ENCODE data around the gene TEF.

TEF gene

DNA sequence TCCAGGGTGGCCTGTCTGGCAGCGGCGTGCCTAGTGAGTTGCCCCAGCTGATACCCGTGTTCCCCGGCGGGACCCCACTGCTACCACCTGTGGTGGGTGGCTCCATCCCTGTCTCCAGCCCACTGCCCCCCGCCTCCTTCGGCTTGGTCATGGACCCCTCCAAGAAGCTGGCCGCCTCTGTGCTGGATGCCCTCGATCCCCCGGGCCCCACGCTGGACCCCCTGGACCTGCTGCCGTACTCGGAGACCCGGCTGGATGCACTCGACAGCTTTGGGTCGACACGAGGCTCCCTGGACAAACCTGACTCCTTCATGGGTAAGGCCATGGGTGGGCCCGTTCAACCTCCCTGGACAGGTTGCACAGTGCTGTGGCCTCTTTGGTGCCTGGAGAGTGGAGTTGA is 41.9 kb upstream of the TEF start:
- no peak overlapping the region for H3K4me3 ChIP-seq
- no peak overlapping the region for H3K27ac ChIP-seq
- TF ChIP-seq, protein P1, sequence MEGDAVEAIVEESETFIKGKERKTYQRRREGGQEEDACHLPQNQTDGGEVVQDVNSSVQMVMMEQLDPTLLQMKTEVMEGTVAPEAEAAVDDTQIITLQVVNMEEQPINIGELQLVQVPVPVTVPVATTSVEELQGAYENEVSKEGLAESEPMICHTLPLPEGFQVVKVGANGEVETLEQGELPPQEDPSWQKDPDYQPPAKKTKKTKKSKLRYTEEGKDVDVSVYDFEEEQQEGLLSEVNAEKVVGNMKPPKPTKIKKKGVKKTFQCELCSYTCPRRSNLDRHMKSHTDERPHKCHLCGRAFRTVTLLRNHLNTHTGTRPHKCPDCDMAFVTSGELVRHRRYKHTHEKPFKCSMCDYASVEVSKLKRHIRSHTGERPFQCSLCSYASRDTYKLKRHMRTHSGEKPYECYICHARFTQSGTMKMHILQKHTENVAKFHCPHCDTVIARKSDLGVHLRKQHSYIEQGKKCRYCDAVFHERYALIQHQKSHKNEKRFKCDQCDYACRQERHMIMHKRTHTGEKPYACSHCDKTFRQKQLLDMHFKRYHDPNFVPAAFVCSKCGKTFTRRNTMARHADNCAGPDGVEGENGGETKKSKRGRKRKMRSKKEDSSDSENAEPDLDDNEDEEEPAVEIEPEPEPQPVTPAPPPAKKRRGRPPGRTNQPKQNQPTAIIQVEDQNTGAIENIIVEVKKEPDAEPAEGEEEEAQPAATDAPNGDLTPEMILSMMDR (IDR thresholded peaks at IDR 0.05), result no peak
- no peak for DNase-seq (ENCODE audit: low spot score)

DNA sequence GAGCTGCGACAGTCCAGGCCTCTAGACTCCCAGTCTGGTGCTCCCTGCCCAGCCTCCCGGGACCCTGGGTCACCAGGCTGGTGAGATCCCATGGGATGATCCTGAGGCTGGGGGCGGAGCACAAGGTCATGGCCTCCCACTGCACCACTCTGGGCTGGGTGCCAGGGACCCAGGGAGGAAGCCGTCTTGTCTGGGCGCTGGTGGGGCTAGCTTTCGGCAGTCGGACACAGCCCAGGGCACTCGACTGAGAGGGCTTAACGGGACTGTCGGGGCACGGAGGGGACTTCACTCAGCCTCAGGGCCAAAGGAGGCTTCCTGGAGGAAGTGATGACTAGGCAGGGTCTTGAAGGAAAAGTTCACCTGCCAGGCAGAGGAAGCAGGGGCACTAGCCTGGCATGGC is 41.4 kb upstream of the TEF start:
- TF ChIP-seq, protein P1 (IDR thresholded peaks at IDR 0.05), result no peak
- Histone ChIP-seq H3K27ac (no peak overlapping the region), H3K4me3 (no peak overlapping the region)
- DNase-seq (ENCODE audit: low spot score), result no peak

DNA sequence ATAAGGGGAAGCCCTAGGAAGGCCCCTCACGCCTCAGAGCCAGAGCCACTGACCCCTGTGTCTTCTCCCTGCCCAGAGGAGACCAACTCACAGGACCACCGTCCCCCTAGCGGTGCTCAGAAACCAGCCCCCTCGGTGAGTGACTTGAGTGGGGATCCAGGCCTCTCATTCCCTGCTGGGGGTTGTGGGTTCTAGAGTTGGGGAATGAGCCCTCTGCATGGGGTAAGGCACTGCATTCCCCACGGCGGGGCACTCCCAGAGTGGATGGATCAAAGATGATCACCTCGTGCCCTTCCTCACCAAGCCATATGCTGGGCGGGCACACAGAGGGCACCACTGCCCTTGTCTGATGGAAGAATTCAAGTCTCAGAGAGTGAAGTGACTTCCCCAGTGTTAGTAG is 40.7 kb upstream of the TEF start:
- no peak for DNase-seq (ENCODE audit: low spot score)
- TF ChIP-seq, protein P1 (IDR thresholded peaks at IDR 0.05), result no peak
- Histone ChIP-seq H3K27ac (no peak overlapping the region), H3K4me3 (no peak overlapping the region)

DNA sequence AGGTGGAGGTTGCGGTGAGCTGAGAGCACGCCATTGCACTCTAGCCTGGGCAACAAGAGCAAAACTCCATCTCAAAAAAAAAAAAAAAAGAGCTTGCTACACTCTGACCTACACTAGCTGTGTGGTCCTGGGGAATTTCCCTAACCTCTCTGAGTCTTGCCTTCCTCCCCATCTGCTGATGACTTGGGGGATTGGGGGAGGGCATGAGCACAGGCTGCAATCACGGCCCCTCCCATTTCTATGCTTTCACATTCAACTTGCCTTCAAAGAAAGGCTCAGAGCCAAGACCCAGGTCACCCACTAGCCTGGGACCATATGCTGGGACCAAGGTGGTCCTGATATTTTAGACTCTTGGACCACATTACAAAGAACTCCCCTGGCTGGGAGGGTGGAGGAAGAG is 39.8 kb upstream of the TEF start:
- no peak overlapping the region for H3K4me3 ChIP-seq
- TF ChIP-seq, protein P1 (IDR thresholded peaks at IDR 0.05), result no peak
- H3K27ac ChIP-seq, result no peak overlapping the region
- no peak for DNase-seq (ENCODE audit: low spot score)

DNA sequence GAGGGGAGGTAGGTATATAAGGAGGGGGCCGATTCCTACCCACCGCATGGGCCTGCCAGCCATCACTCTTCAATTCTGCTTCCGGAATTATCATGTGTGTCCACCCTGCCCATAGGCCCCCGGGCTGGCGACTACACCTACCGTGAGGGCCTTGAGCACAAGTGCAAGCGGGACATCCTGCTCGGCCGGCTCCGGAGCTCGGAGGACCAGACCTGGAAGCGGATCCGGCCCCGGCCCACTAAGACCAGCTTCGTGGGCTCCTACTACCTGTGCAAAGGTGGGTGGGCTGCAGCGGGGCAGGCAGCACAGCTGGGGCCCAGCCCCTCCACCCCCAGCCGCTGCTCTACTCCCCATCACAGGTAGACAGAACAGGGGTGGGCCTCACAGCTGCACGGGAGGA is 38.4 kb upstream of the TEF start:
- TF ChIP-seq, protein P1 (IDR thresholded peaks at IDR 0.05), result no peak
- Histone ChIP-seq H3K27ac (no peak overlapping the region), H3K4me3 (no peak overlapping the region)
- no peak for DNase-seq (ENCODE audit: low spot score)

DNA sequence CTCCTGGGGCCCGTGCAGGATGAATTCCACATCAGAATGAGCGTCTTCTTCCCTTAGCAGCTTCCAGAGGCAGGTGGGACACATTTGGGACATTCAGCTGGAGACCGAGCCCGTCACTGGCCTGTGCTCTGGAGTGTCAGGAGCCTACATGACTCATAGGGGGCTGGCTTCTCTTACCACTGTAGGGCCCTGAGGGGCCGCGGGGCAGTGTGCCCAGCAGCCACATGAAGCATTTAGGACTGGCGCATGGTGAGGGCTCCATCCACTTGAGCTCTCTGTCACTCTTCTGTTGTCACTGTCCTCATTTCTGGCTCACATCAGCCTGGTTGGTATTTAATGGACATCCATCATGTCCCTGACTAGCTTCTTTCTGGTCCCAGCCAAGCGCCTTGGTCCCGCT is 38.0 kb upstream of the TEF start:
- Histone ChIP-seq H3K27ac (no peak overlapping the region), H3K4me3 (no peak overlapping the region)
- TF ChIP-seq, protein P1 (IDR thresholded peaks at IDR 0.05), result no peak
- DNase-seq (ENCODE audit: low spot score), result no peak

DNA sequence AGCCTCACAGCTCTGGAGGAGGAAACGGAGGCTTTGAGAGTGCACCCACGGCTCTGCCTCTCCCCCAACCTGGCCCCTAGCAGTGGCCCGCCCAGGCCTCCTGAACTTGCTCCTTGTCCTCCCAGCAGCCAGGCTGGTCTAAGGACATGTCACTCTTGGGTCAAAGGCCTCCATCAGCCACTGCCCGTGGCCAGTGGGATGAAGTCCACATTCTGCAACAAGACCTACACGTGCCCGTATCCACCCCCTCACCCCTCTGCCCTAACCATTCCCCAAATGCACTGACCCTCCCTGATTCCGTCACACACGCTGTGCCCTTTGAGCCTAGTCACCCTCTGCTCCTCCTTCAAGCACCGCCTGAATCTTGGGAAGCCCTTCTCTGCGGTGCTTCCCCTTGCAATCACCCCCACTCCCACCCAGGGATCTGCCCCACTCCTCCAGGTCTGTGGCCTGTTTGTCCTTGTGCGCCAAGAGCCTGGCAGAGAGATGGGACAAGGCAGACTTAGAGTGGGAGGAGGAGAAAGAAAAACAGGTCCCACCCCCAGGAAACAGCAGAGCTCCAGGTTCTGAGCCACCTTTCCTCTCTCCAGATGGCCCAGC is 37.5 kb upstream of the TEF start:
- no peak overlapping the region for H3K4me3 ChIP-seq
- no peak for DNase-seq (ENCODE audit: low spot score)
- TF ChIP-seq, protein P1 (IDR thresholded peaks at IDR 0.05), result no peak
- H3K27ac ChIP-seq, result no peak overlapping the region
